Type B pancreatic cell (in vitro differentiated cells): Measurements from ENCODE around the gene ACTR2. TPM values are rescaled to one million over a fixed set of nuclear protein-coding genes. Genes with fewer than 3 reads are reported as not detected.
"Not testable (repeated sequence)": the region's sequence is repeated elsewhere in the genome, so short reads cannot be mapped to it uniquely, and the experiment has no call there.

ENCODE experiments used
- DNase-seq: peaks from one replicate; pipeline ENCODE4 v3.0.0; 2021; ENCODE audit warnings: mixed read lengths; ENCODE audit not compliant: unreplicated experiment; ENCODE audit errors: extremely low spot score
- H3K27ac Mint-ChIP-seq: 2 replicates; pipeline ENCODE4 v1.8.0; 2021; ENCODE audit warnings: mild to moderate bottlenecking, mixed read lengths
- H3K27me3 Mint-ChIP-seq: 2 replicates; pipeline ENCODE4 v1.8.0; 2021; ENCODE audit warnings: mixed read lengths
- H3K36me3 Mint-ChIP-seq: 2 replicates; pipeline ENCODE4 v1.8.0; 2021; ENCODE audit warnings: mixed read lengths
- H3K4me1 Mint-ChIP-seq: one replicate; pipeline ENCODE4 v1.8.0; 2021; ENCODE audit warnings: mixed read lengths; ENCODE audit not compliant: unreplicated experiment
- H3K4me3 Mint-ChIP-seq: 2 replicates; pipeline ENCODE4 v1.8.0; 2021; ENCODE audit warnings: mild to moderate bottlenecking, mixed read lengths
- H3K9me3 Mint-ChIP-seq: 2 replicates; pipeline ENCODE4 v1.8.0; 2021; ENCODE audit warnings: mixed read lengths
- CTCF ChIP-seq: fragments of 200-600 bp; sonication (generic); conservative IDR thresholded peaks from 2 replicates; pipeline ENCODE4 v1.5.0; 2021; ENCODE audit warnings: antibody characterized with exemption, mild to moderate bottlenecking
- total RNA-seq: library from RNA; stranded (reverse); gene quantifications from 2 replicates; pipeline ENCODE4 v1.2.1, GENCODE V29; 2021; ENCODE audit warnings: low replicate concordance

The ACTR2 gene
- total RNA-seq, 1 donor from 2014 or later, result 188 TPM

GRCh38 chr2:65313954-65314256, 86.3 kb downstream of the ACTR2 start:
- Mint-ChIP-seq H3K27ac (no peak overlapping the region), H3K36me3 (peaks cover 60% of the 10 kb centered on the region), H3K27me3 (no peaks in the 10 kb centered on the region), H3K4me1 (peaks cover 13% of the 10 kb centered on the region), H3K9me3 (no peaks in the 10 kb centered on the region), H3K4me3 (no peak overlapping the region)
- DNase-seq, result no peak
- no peak for TF ChIP-seq CTCF

- no peak overlapping the region for H3K4me3 Mint-ChIP-seq
- no peak for TF ChIP-seq CTCF
- no peaks in the 10 kb centered on the region for H3K27me3 Mint-ChIP-seq
- no peaks in the 10 kb centered on the region for H3K9me3 Mint-ChIP-seq
- DNase-seq, result no peak
- peak overlapping the region; percentile 72 for H3K27ac Mint-ChIP-seq
- H3K36me3 Mint-ChIP-seq, result peaks cover 58% of the 10 kb centered on the region
- peaks cover 8% of the 10 kb centered on the region for H3K4me1 Mint-ChIP-seq
These were observed 87.3 kb downstream of the ACTR2 start for GRCh38 chr2:65314801-65315441.

- peak overlapping the region; percentile 55 for H3K27ac Mint-ChIP-seq
- H3K36me3 Mint-ChIP-seq, result peaks cover 54% of the 10 kb centered on the region
- TF ChIP-seq CTCF, result peak; percentile 24
- no peaks in the 10 kb centered on the region for H3K4me1 Mint-ChIP-seq
- no peaks in the 10 kb centered on the region for H3K27me3 Mint-ChIP-seq
- no peaks in the 10 kb centered on the region for H3K9me3 Mint-ChIP-seq
- DNase-seq, result no peak
- no peak overlapping the region for H3K4me3 Mint-ChIP-seq
These were observed 88.4 kb downstream of the ACTR2 start for GRCh38 chr2:65316072-65316471.

GRCh38 chr2:65317351-65317750, 89.7 kb downstream of the ACTR2 start:
- not testable (repeated sequence) for DNase-seq, H3K4me1 Mint-ChIP-seq, H3K27me3 Mint-ChIP-seq, H3K9me3 Mint-ChIP-seq, H3K4me3 Mint-ChIP-seq
- H3K27ac Mint-ChIP-seq, result peak overlapping the region; percentile 55
- peaks cover 44% of the 10 kb centered on the region for H3K36me3 Mint-ChIP-seq

GRCh38 chr2:65317841-65318240, 90.2 kb downstream of the ACTR2 start:
- DNase-seq, result no peak

More at GRCh38 chr2:65317841-65318240, 90.2 kb downstream of the ACTR2 start:
- H3K9me3 Mint-ChIP-seq, result no peaks in the 10 kb centered on the region
- no peaks in the 10 kb centered on the region for H3K27me3 Mint-ChIP-seq
- H3K36me3 Mint-ChIP-seq, result peaks cover 40% of the 10 kb centered on the region
- H3K4me1 Mint-ChIP-seq, result no peaks in the 10 kb centered on the region
- H3K4me3 Mint-ChIP-seq, result no peak overlapping the region
- no peak overlapping the region for H3K27ac Mint-ChIP-seq
- TF ChIP-seq CTCF, result no peak
